Measurements from ENCODE around the gene HSPA1L.
"Not testable (repeated sequence)": the region's sequence is repeated elsewhere in the genome, so short reads cannot be mapped to it uniquely, and the experiment has no call there.

HSPA1L gene

GRCh38 chr6:31825553-31825952 lies 10.5 kb upstream of the HSPA1L start:
- ChIA-PET CTCF (interaction anchor here (1.1 kb wide), 1 partner anchor 18 kb away, joined by 4 read pairs; the partner anchor contains the start of gene LSM2), POLR2A (no interaction called here)
- DNase-seq (ENCODE audit: low read depth, low spot score), result no peak
- no peak overlapping the region for H3K4me3 ChIP-seq (ENCODE audit: low read depth, low read length)
- TF ChIP-seq CTCF (IDR thresholded peaks at IDR 0.05; ENCODE audit: insufficient read depth, low read length, missing control alignments), result no peak

- DNase-seq (ENCODE audit: low read depth, low spot score); H3K4me3 ChIP-seq (ENCODE audit: low read depth, low read length): not testable (repeated sequence)
- POLR2A ChIA-PET, result interaction anchor here (2.7 kb wide), 1 partner anchor 9 kb away, joined by 10 read pairs; the partner anchor contains the start of genes HSPA1A and HSPA1L
- CTCF ChIA-PET, result interaction anchor here (1.3 kb wide), 1 partner anchor 18 kb away, joined by 3 read pairs; no protein-coding TSS in a partner anchor
Observed at GRCh38 chr6:31823592-31824196, 8.6 kb upstream of the HSPA1L start.

- H3K4me3 ChIP-seq (ENCODE audit: low read depth, low read length), result peak overlapping the region; percentile 64
- CTCF ChIA-PET, result interaction anchor here (0.7 to 1.3 kb wide), 2 partner anchors 16 to 224 kb away, joined by 3 read pairs; no protein-coding TSS in a partner anchor
- POLR2A ChIA-PET, result interaction anchor here (2.7 kb wide), 1 partner anchor 8 kb away, joined by 10 read pairs; the partner anchor contains the start of genes HSPA1A and HSPA1L
- no peak for DNase-seq (ENCODE audit: low read depth, low spot score)
- TF ChIP-seq CTCF (IDR thresholded peaks at IDR 0.05; ENCODE audit: insufficient read depth, low read length, missing control alignments), result no peak
Observed at GRCh38 chr6:31822036-31822821, 7.1 kb upstream of the HSPA1L start.

- no peak for TF ChIP-seq CTCF (IDR thresholded peaks at IDR 0.05; ENCODE audit: insufficient read depth, low read length, missing control alignments)
- peak overlapping the region; percentile 64 for H3K4me3 ChIP-seq (ENCODE audit: low read depth, low read length)
- ChIA-PET CTCF (interaction anchor here (0.7 to 1.3 kb wide), 2 partner anchors 26 to 223 kb away, joined by 3 read pairs; partner anchors contain the start of gene VARS1), POLR2A (interaction anchor here (2.7 kb wide), 1 partner anchor 7 kb away, joined by 10 read pairs; the partner anchor contains the start of genes HSPA1A and HSPA1L)
- DNase-seq (ENCODE audit: low read depth, low spot score), result no peak
Observed at GRCh38 chr6:31821301-31822035, 6.4 kb upstream of the HSPA1L start.

GRCh38 chr6:31820399-31820798 lies 5.3 kb upstream of the HSPA1L start:
- ChIA-PET CTCF (interaction anchor here (1.1 to 1.3 kb wide), 2 partner anchors 25 to 51 kb away, joined by 3 to 4 read pairs; partner anchors contain the start of gene VARS1), POLR2A (interaction anchor here (0.6 kb wide), 1 partner anchor 14 kb away, joined by 3 read pairs; the partner anchor contains the start of gene LSM2)
- not testable (repeated sequence) for H3K4me3 ChIP-seq (ENCODE audit: low read depth, low read length); DNase-seq (ENCODE audit: low read depth, low spot score)

- H3K4me3 ChIP-seq (ENCODE audit: low read depth, low read length), result no peak overlapping the region
- CTCF ChIA-PET, result interaction anchor here (1.1 to 1.3 kb wide), 3 partner anchors 13 to 50 kb away, joined by 3 to 4 read pairs (median 3); partner anchors contain the start of genes LSM2 and VARS1
- no peak for TF ChIP-seq CTCF (IDR thresholded peaks at IDR 0.05; ENCODE audit: insufficient read depth, low read length, missing control alignments)
- no peak for DNase-seq (ENCODE audit: low read depth, low spot score)
- POLR2A ChIA-PET, result interaction anchor here (0.6 kb wide), 1 partner anchor 13 kb away, joined by 3 read pairs; the partner anchor contains the start of gene LSM2
Observed at GRCh38 chr6:31819871-31820299, 4.8 kb upstream of the HSPA1L start.

GRCh38 chr6:31817929-31818511 lies 2.9 kb upstream of the HSPA1L start:
- ChIA-PET POLR2A (interaction anchor here (0.6 to 1.5 kb wide), 3 partner anchors 10 to 130 kb away, joined by 3 to 4 read pairs (median 4); partner anchors contain the start of genes DDAH2 and HSPA1B), CTCF (interaction anchor here (1.0 kb wide), 1 partner anchor 12 kb away, joined by 4 read pairs; the partner anchor contains the start of gene LSM2)
- not testable (repeated sequence) for DNase-seq (ENCODE audit: low read depth, low spot score)
- H3K4me3 ChIP-seq (ENCODE audit: low read depth, low read length), result peak overlapping the region; percentile 52

- POLR2A ChIA-PET, result interaction anchor here (1.5 kb wide), 2 partner anchors 10 to 88 kb away, joined by 4 read pairs; partner anchors contain the start of genes DDAH2 and HSPA1B
- not testable (repeated sequence) for DNase-seq (ENCODE audit: low read depth, low spot score)
- CTCF ChIA-PET, result interaction anchor here (1.0 kb wide), 1 partner anchor 11 kb away, joined by 4 read pairs; the partner anchor contains the start of gene LSM2
- H3K4me3 ChIP-seq (ENCODE audit: low read depth, low read length), result peak overlapping the region; percentile 52
Observed at GRCh38 chr6:31817133-31817928, 2.2 kb upstream of the HSPA1L start.

All from AG04449 (cell line).